HG02588 (cell line): ENCODE results near the gene WDR93.

ENCODE experiments used
- ATAC-seq: cut with Tn5 transposase; IDR thresholded peaks from one replicate; pipeline ENCODE4 v1.9.1; 2021; ENCODE audit warnings: mild to moderate bottlenecking, moderate library complexity; ENCODE audit not compliant: unreplicated experiment

The WDR93 gene

GRCh38 chr15:89690276-89691218, at the start of gene WDR93, which contains the start of gene PEX11A:
Gene WDR93 (plus strand): TSS chr15:89690811. CDS start chr15:89701747, 10,936 bp downstream.
Gene PEX11A (minus strand): TSS chr15:89690754. CDS start chr15:89690632, 122 bp downstream.
- peak; percentile 95 for ATAC-seq

- no peak for ATAC-seq
These were observed 49.6 kb upstream of the WDR93 start for GRCh38 chr15:89641053-89641452.

GRCh38 chr15:89642106-89642505, 48.5 kb upstream of the WDR93 start:
- ATAC-seq, result no peak

- no peak for ATAC-seq
These were observed 44.9 kb upstream of the WDR93 start for GRCh38 chr15:89645680-89646079.

GRCh38 chr15:89646416-89647141, 44.0 kb upstream of the WDR93 start:
- ATAC-seq, result no peak

GRCh38 chr15:89647191-89647851, 43.3 kb upstream of the WDR93 start:
- no peak for ATAC-seq

- ATAC-seq, result no peak
These were observed 42.3 kb upstream of the WDR93 start for GRCh38 chr15:89648106-89649012.

- ATAC-seq, result no peak
These were observed 41.5 kb upstream of the WDR93 start for GRCh38 chr15:89649013-89649625.

GRCh38 chr15:89649716-89650115, 40.9 kb upstream of the WDR93 start:
- no peak for ATAC-seq

- no peak for ATAC-seq
These were observed 38.5 kb upstream of the WDR93 start for GRCh38 chr15:89652131-89652530.

GRCh38 chr15:89652666-89653065, 37.9 kb upstream of the WDR93 start:
- ATAC-seq, result no peak

- no peak for ATAC-seq
These were observed 37.0 kb upstream of the WDR93 start for GRCh38 chr15:89653578-89653977.

GRCh38 chr15:89654301-89654761, 36.3 kb upstream of the WDR93 start:
- ATAC-seq, result no peak

GRCh38 chr15:89654847-89655805, 35.5 kb upstream of the WDR93 start, which contains the start of gene KIF7:
Gene KIF7 (minus strand): TSS chr15:89655467. CDS start chr15:89652930, 2,537 bp downstream.
- no peak for ATAC-seq

- no peak for ATAC-seq
These were observed 34.3 kb upstream of the WDR93 start for GRCh38 chr15:89656116-89656815.

GRCh38 chr15:89657686-89658200, 32.9 kb upstream of the WDR93 start:
- ATAC-seq, result no peak

GRCh38 chr15:89659295-89659694, 31.3 kb upstream of the WDR93 start:
- ATAC-seq, result no peak

GRCh38 chr15:89660556-89660955, 30.1 kb upstream of the WDR93 start:
- no peak for ATAC-seq
